GM13977 (cell line): ENCODE results near the gene S1PR5.

ENCODE experiments used
- DNase-seq: peaks from one replicate; pipeline ENCODE4 v3.0.0; 2012; ENCODE audit warnings: low spot score
- CTCF ChIP-seq: IDR thresholded peaks from 2 replicates; pipeline ENCODE4 v1.5.1; 2012; ENCODE audit warnings: mild to moderate bottlenecking, control low read depth; ENCODE audit not compliant: insufficient read depth; ENCODE audit errors: extremely low read depth, missing control alignments
- in situ Hi-C: fragments of 300-500 bp; cut with MboI; formaldehyde crosslinking; loops from one replicate; pipeline ENCODE4 v1.12.0; 2022; ENCODE audit warnings: low sequenced_read_pairs, low pct_unique_long_range_greater_than_20kb, mixed read lengths, inconsistent platforms; ENCODE audit not compliant: unreplicated experiment

S1PR5 gene

GRCh38 chr19:10505583-10506229 is 11.5 kb downstream of the S1PR5 start:
- peak; percentile 85 for TF ChIP-seq CTCF
- peak; percentile 73 for DNase-seq
- in situ Hi-C loops = no loop called here

GRCh38 chr19:10503002-10503789 is 14.1 kb downstream of the S1PR5 start, which contains the start of gene KEAP1:
Gene KEAP1, minus strand, starts transcription at chr19:10503356. Its CDS starts 3,323 bp downstream, at chr19:10500033.
- no peak for TF ChIP-seq CTCF
- in situ Hi-C loops = no loop called here
- no peak for DNase-seq

GRCh38 chr19:10502524-10503001 is 14.7 kb downstream of the S1PR5 start:
- DNase-seq = peak; percentile 98
- no peak for TF ChIP-seq CTCF
- in situ Hi-C loops = no loop called here

GRCh38 chr19:10501971-10502523 is 15.2 kb downstream of the S1PR5 start:
- DNase-seq = peak; percentile 76
- in situ Hi-C loops = no loop called here
- TF ChIP-seq CTCF = no peak

- DNase-seq = no peak
- no peak for TF ChIP-seq CTCF
- in situ Hi-C loops = no loop called here
Observed at GRCh38 chr19:10500247-10500592, 17.0 kb downstream of the S1PR5 start.

GRCh38 chr19:10499550-10500246 is 17.5 kb downstream of the S1PR5 start:
- no peak for TF ChIP-seq CTCF
- DNase-seq = peak; percentile 9
- in situ Hi-C loops = no loop called here
